Transverse colon (tissue), 4 donors: ENCODE data around the gene VPS13D. TPM values are rescaled to one million over a fixed set of nuclear protein-coding genes. Genes with fewer than 3 reads are reported as not detected.
A peak's percentile ranks its signal among the peaks of the same experiment; 100 is the strongest.

Experiments used
- DNase-seq: peaks from one replicate; pipeline ENCODE4 v3.0.0-alpha.2; 2019
- H3K27ac ChIP-seq, 4 donors: fragments of 200-600 bp; sonication (generic); 2 replicates each; pipeline ENCODE4 v1.5.1; 2016 to 2018; ENCODE audit warnings: inconsistent platforms in 4 of 4
- H3K27me3 ChIP-seq: fragments of 200-600 bp; sonication (generic); 2 replicates; pipeline ENCODE4 v1.5.1; 2017; ENCODE audit warnings: inconsistent platforms
- H3K36me3 ChIP-seq, 4 donors: fragments of 200-600 bp; sonication (generic); 2 replicates each; pipeline ENCODE4 v1.5.1; 2017 to 2019; ENCODE audit warnings: inconsistent platforms in 4 of 4
- H3K4me1 ChIP-seq, 4 donors: fragments of 200-600 bp; sonication (generic); 2 replicates each; pipeline ENCODE4 v1.5.1; 2017 to 2020; ENCODE audit warnings: inconsistent platforms in 4 of 4
- H3K4me3 ChIP-seq, 4 donors: fragments of 200-600 bp; sonication (generic); 1 replicate in 1 of 4; 2 replicates in 3 of 4; pipeline versions ENCODE4 v1.5.1 to v1.6.1; 2017 to 2019; ENCODE audit warnings: inconsistent platforms in 4 of 4
- H3K9me3 ChIP-seq, 2 donors: fragments of 200-600 bp; sonication (generic); 2 replicates each; pipeline ENCODE4 v1.5.1; 2017 to 2019; ENCODE audit warnings: inconsistent platforms in 2 of 2
- CTCF ChIP-seq, 5 experiments: fragments of 200-600 bp in 3 of 5; fragments of 450-650 bp in 2 of 5; sonication (generic) in 3 of 5; IDR thresholded peaks; 1 replicate in 2 of 5; 2 replicates in 3 of 5; pipeline ENCODE4 v1.5.1; 2016 to 2017; ENCODE audit warnings: antibody characterized with exemption in 5 of 5, inconsistent platforms in 3 of 5, mild to moderate bottlenecking in 2 of 5, moderate library complexity in 1 of 5
- EP300 ChIP-seq: sonication (generic); formaldehyde crosslinking; IDR thresholded peaks from one replicate; pipeline ENCODE4 v1.6.1; 2017; ENCODE audit warnings: antibody characterized with exemption, low read depth
- POLR2A ChIP-seq: fragments of 450-650 bp; IDR thresholded peaks from one replicate; pipeline ENCODE4 v1.6.1; 2016; ENCODE audit warnings: antibody characterized with exemption, mild to moderate bottlenecking, moderate library complexity
- POLR2AphosphoS5 ChIP-seq, 3 donors: sonication (generic); formaldehyde crosslinking; IDR thresholded peaks; one replicate each; pipeline ENCODE4 v1.6.1; 2016; ENCODE audit warnings: antibody characterized with exemption in 3 of 3
- WGBS, 2 donors: methylation state at CpG; one replicate each; pipeline ENCODE4 v1.1.5; 2018; ENCODE audit warnings: low coverage in 1 of 2; 5-methylcytosine and 5-hydroxymethylcytosine counted together
- in situ Hi-C, 4 donors: fragments of 200-750 bp; cut with MboI; loops; one replicate each; pipeline versions ENCODE4 v1.15.0 to v1.15.1; 2017; ENCODE audit warnings: low sequenced_read_pairs in 3 of 4, low pct_ligation_motif_present in 1 of 4, low pct_unique_long_range_greater_than_20kb in 1 of 4
- intact Hi-C: fragments of 100-400 bp; cut with DNase I; formaldehyde crosslinking; loops from one replicate; pipeline ENCODE4 v1.15.1; 2023; ENCODE audit warnings: low total_unique reads
- total RNA-seq, 4 donors: library from RNA; depleted of rRNA; stranded (reverse); fragments of >200 nt; gene quantifications; one replicate each; pipeline ENCODE4 v1.1.0, GENCODE V29; 2016

The VPS13D gene
- total RNA-seq, 4 donors from 2014 or later = 101 to 136 (median 116) TPM

DNA sequence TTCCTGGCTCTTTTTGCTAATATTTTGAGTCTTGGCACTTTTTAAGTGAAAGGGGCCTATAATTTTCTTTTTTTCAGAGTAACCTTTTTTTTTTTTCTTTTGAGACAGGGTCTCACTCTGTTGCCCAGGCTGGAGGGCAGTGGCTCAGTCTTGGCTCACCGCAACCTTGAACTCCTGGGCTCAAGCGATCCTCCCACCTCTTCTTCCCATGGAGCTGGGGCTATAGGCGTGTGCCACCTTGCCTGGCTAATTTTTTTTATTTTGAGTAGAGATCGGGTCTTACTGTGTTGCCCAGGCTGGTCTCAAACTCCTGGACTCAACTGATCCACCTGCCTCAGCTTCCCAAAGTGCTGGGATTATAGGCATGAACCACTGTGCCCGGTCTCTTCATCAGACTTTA is 285.4 kb downstream of the VPS13D start:
- Histone ChIP-seq H3K27me3 (no peaks in the 10 kb centered on the region), H3K9me3 (no peaks in the 10 kb centered on the region), H3K4me1 (peaks cover 9 to 28% (median 23%) of the 10 kb centered on the region in 4 donors), H3K4me3 (no peak overlapping the region), H3K27ac (no peak overlapping the region), H3K36me3 (no peaks in the 10 kb centered on the region)
- in situ Hi-C loops (no loop called here), intact Hi-C loops (no loop called here)
- 93 to 94% methylated on average over 5 of the region's 5 CpGs for WGBS, 2 donors
- no peak for DNase-seq
- TF ChIP-seq EP300 = no peak
- TF ChIP-seq CTCF (IDR thresholded peaks at IDR 0.05) = no peak
- no peak for TF ChIP-seq POLR2A
- no peak for TF ChIP-seq POLR2AphosphoS5 (IDR thresholded peaks at IDR 0.05)

DNA sequence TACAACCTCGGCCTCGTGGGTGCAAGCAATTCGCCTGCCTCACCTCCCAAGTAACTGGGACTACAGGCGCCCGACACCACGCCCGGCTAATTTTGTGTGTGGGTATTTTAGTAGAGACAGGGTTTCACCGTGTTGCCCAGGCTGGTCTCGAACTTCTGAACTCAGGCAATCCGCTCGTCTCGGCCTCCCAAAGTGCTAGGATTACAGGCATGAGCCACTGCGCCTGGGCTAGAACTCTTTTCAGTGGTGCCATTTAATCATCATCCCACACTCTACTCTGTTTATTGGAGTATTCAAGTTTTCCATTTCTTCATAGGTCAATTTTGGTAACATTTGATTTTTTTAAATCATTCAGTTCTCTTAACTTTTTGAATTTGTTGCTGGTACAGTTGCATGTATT is 286.9 kb downstream of the VPS13D start:
- Histone ChIP-seq H3K4me3 (no peak overlapping the region), H3K4me1 (peaks cover 9 to 18% (median 15%) of the 10 kb centered on the region in 4 donors), H3K36me3 (no peaks in the 10 kb centered on the region), H3K27ac (no peak overlapping the region), H3K27me3 (no peaks in the 10 kb centered on the region), H3K9me3 (no peaks in the 10 kb centered on the region)
- in situ Hi-C loops = no loop called here
- 95 to 96% methylated on average over 4 to 13 of the region's 13 CpGs for WGBS, 2 donors
- no peak for DNase-seq
- intact Hi-C loops = no loop called here
- no peak for TF ChIP-seq POLR2A
- TF ChIP-seq EP300 = no peak
- no peak for TF ChIP-seq CTCF (IDR thresholded peaks at IDR 0.05)
- no peak for TF ChIP-seq POLR2AphosphoS5 (IDR thresholded peaks at IDR 0.05)

DNA sequence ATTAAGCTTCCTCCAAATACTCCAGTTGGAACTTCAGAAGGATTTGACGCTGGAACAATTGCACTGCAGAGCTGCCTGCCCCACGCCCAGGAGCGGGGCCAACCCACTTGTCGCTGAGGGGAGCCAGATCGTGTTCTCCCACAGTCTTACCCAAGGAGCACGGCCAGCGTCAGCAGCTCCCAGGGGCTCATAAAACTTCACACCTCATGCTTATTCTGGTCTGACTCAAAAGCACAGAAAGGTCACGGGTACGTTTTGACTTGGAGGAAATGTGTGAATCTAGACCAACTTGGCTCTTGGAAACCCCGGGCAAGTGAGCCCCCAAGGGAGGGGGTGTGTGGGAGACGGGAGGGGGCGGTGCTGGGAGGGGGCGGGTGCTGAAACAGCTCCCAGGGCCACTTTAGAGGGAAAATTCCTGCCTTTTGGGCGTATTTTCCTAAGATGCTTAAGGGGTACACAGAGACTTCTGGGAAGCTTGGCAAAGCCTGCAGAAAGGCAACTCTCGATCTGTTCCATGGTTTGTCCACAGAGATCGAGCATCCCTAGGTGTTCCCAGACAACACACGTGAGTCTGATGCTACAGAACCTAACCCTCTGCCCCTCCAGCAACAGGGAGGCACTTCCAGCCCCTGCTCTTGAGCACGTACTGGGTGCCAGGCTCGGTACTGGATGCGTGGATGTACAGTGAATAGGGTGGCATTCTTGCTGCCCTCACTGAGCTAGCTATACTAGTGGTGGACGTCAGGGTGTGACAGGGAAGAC is 289.3 kb downstream of the VPS13D start:
- intact Hi-C loops = no loop called here
- H3K27ac ChIP-seq = peak overlapping the region; percentile 28 to 73 (median 60)
- peak; percentile 62 for DNase-seq

GRCh38 chr1:12519693-12520364 is 290.0 kb downstream of the VPS13D start:
- 84 to 92% methylated on average over 6 to 11 of the region's 11 CpGs for WGBS, 2 donors
- H3K4me3 ChIP-seq = no peak overlapping the region
- H3K27me3 ChIP-seq = no peaks in the 10 kb centered on the region
- H3K9me3 ChIP-seq = no peaks in the 10 kb centered on the region
- peaks cover 9 to 15% (median 14%) of the 10 kb centered on the region in 4 donors for H3K4me1 ChIP-seq
- H3K36me3 ChIP-seq = no peaks in the 10 kb centered on the region
- peak overlapping the region; percentile 28 to 73 (median 60) for H3K27ac ChIP-seq
- in situ Hi-C loops = no loop called here
- intact Hi-C loops = no loop called here
- DNase-seq = no peak
- TF ChIP-seq POLR2A = no peak
- no peak for TF ChIP-seq EP300
- TF ChIP-seq POLR2AphosphoS5 (IDR thresholded peaks at IDR 0.05) = no peak
- TF ChIP-seq CTCF (IDR thresholded peaks at IDR 0.05) = no peak

More for the DNA sequence above, 289.3 kb downstream of the VPS13D start:
- 29 to 30% methylated on average over 6 to 20 of the region's 21 CpGs for WGBS, 2 donors
- Histone ChIP-seq H3K9me3 (no peaks in the 10 kb centered on the region), H3K36me3 (no peaks in the 10 kb centered on the region), H3K4me1 (peaks cover 9 to 15% (median 14%) of the 10 kb centered on the region in 4 donors), H3K4me3 (no peak overlapping the region), H3K27me3 (no peaks in the 10 kb centered on the region)
- in situ Hi-C loops = no loop called here
- TF ChIP-seq POLR2A (no peak), POLR2AphosphoS5 (IDR thresholded peaks at IDR 0.05) (peak; percentile 47 to 69 (median 51))
